Measurements from ENCODE around the gene KICS2. TPM values are rescaled to one million over a fixed set of nuclear protein-coding genes. Genes with fewer than 3 reads are reported as not detected.
"Not testable (repeated sequence)": the region's sequence is repeated elsewhere in the genome, so short reads cannot be mapped to it uniquely, and the experiment has no call there.

The KICS2 gene
- total RNA-seq, 1 experiment from 2014 or later = 23.0 TPM

DNA sequence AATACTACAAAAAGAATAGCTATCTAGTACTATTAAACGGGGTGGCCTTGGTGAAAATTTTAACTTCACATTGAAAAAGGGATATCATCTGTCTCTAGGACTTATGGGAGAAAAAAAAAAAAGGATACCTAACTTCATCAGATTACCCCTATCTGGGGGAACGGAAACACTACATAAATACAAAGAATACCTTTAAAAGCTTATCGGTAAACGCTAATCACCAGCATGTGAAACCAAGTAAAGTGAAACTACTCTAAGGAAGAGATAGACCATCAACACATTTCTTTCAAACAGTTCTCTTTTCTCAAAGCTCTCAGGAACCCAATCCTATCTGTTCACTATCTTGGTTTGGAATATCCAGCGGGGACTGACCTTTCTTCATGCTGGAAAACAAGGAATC, 3.5 kb downstream of the KICS2 start:
- no peak for DNase-seq (ENCODE audit: extremely low read depth, low read depth)

- DNase-seq (ENCODE audit: extremely low read depth, low read depth) = not testable (repeated sequence)
These were observed 4.5 kb downstream of the KICS2 start for GRCh38 chr12:64217643-64218042.

GRCh38 chr12:64216239-64216638, 5.9 kb downstream of the KICS2 start:
- DNase-seq (ENCODE audit: extremely low read depth, low read depth) = no peak

GRCh38 chr12:64212119-64212746, 9.9 kb downstream of the KICS2 start:
- DNase-seq (ENCODE audit: extremely low read depth, low read depth) = no peak

DNA sequence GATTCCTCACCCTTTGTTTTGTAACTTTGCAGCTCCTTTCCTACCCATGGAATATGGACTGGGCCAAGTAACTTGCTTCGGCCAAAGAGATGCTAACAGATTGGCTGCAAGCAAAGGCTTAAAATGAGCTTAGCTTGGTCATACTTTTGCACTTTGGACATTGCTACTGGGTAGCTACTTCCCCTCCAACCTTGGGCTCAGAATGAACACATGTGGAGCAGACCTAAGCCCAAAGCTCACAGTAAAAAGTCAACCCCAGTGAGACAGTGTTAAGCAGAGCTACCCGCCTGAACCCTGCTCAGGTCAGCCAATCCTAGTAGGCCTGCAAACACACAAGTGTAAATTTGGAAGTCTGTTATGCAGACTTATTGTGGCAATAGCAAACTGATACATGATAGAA, 14.6 kb downstream of the KICS2 start:
- no peak for DNase-seq (ENCODE audit: extremely low read depth, low read depth)

DNA sequence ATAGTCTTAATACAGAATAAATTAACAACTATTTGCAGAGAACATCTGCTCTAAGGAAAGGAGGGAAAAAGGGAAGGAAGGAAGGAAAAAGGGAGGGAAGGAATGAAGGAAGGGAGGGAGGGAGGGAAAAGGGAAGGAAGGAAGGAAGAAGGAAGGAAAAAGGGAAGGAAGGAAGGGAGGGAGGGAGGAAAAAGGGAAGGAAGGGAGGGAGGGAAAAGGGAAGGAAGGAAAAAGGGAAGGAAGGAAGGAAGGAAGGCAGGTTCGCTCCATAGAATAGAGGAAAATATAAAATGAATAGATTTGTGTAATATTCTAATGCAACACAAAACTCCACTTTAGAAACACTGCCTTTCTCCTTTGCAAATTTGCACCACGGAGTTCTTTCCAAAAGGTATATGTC, 16.6 kb downstream of the KICS2 start:
- no peak for DNase-seq (ENCODE audit: extremely low read depth, low read depth)

GRCh38 chr12:64203775-64204174, 18.3 kb downstream of the KICS2 start:
- DNase-seq (ENCODE audit: extremely low read depth, low read depth) = no peak

DNA sequence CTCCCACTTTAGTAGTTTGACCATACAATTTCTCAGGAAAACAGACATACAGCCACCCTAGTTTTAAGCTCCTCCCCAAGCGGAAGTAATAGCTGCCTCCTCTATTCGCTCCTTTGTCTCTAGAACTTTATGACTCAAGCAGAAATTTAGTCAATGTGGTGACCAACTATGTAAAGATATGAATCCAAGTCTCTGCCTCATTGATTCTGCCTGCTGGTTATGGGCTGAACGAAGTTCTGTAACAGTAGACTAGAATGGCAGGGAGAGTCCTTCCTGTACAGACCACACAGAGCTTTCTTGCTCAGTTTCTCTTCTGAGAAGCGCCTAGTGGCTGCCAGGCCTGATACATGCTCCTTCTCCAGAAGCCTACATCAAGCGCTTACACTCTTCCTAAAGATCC, 19.1 kb downstream of the KICS2 start:
- DNase-seq (ENCODE audit: extremely low read depth, low read depth) = no peak

DNA sequence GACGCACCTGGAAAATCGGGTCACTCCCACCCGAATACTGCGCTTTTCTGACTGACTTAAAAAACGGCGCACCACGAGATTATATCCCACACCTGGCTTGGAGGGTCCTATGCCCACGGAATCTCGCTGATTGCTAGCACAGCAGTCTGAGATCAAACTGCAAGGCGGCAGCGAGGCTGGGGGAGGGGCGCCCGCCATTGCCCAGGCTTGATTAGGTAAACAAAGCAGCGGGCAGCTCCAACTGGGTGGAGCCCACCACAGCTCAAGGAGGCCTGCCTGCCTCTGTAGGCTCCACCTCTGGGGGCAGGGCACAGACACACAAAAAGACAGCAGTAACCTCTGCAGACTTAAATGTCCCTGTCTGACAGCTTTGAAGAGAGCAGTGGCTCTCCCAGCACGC, 26.3 kb downstream of the KICS2 start:
- DNase-seq (ENCODE audit: extremely low read depth, low read depth) = not testable (repeated sequence)

DNA sequence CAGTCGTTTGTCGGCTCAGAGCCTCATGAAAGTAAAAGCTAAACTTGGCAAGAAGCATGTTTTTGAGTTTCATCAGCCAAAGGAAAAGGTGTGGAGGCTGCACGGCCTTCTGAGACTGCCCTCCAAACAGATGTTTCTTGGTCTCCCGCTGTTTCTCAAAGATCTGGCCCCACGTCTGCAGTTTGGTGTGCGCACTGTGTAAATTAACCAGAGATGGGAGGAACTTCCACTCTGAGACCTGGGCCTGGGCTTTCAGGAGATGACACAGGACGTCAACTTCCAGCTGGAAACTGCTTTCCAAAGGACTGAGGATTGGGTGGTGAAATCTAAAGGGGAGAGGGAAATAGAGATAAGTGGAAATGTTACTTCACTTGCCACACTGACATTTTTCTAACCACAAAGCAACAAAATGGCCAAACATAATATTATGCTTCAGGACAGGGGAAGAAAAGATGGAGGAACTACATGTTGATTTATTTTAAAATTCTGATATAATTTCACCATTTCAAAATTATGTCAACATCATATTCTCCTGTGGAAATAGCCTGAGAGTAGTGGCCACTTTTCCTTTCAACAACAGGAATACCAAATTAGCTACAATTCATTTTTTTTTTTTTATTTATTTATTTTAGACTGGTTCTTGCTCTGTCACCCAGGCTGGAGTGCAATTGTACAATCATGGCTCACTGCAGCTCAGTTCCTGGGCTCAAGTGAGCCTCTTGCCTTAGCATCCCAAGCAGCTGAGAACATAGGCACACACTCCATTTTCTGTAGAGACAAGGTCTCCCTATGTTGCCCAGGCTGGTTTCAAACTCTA, 27.6 kb downstream of the KICS2 start:
- DNase-seq (ENCODE audit: extremely low read depth, low read depth) = no peak

DNA sequence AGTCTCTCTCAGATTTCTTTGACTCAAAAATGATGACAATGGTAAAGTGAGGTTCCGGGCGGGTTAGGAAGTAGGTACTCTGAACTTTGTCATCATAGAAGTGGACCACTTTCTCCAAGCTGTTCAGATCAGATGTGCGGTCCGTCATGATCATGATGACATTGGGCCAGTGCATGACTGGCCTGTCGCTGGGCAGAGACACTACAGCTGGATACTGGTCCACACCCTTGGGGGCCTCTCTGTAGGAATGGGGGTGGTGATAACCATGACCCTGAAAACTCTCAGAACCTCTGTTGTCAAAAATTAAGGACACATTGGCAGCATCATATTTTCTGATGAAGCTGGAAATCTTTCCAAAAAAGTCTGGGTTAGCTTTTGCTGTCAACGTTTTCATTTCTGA, 28.2 kb downstream of the KICS2 start:
- no peak for DNase-seq (ENCODE audit: extremely low read depth, low read depth)

- no peak for DNase-seq (ENCODE audit: extremely low read depth, low read depth)
These were observed 29.3 kb downstream of the KICS2 start for GRCh38 chr12:64192644-64193444.

- no peak for DNase-seq (ENCODE audit: extremely low read depth, low read depth)
These were observed 32.0 kb downstream of the KICS2 start for GRCh38 chr12:64190140-64190539.

DNA sequence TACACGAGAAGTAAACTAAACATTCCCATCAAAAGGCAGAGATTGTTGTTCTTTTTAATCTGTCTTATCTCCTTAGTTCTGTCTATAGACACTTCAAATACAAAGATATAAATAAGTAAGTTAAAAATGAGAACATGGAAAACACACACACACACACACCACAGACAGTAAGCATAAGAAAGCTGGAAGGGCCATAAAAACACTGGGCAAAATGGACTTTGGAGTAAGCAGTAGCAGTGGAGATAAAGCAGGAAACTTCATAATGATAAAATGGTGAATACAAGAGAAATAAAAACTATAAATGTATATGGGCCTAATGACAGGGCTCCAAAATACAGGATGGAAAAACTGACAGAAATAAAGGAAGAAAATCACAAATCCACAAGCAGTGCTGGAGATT, 32.6 kb downstream of the KICS2 start:
- no peak for DNase-seq (ENCODE audit: extremely low read depth, low read depth)

GRCh38 chr12:64187794-64188193, 34.3 kb downstream of the KICS2 start:
- no peak for DNase-seq (ENCODE audit: extremely low read depth, low read depth)

DNA sequence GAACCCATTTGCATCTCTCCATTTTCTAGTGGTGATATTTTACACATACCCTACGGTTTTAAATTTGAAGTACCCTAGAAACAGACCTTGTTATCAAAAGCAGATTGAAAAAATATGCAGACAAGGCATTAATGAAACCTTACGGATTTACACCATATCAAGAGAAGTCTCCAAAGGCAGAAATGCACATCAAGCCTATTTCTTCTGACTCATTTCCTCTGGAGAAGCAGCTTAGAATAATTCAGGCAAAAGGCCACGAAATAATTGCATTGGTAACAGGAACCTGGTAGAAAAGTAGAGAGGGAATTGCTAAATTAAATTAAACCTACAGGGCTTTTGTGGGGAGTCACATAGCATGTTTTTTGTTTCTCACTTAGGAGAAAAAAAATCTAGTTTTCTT, 34.7 kb downstream of the KICS2 start:
- no peak for DNase-seq (ENCODE audit: extremely low read depth, low read depth)

GRCh38 chr12:64186789-64187188, 35.3 kb downstream of the KICS2 start:
- DNase-seq (ENCODE audit: extremely low read depth, low read depth) = no peak

DNA sequence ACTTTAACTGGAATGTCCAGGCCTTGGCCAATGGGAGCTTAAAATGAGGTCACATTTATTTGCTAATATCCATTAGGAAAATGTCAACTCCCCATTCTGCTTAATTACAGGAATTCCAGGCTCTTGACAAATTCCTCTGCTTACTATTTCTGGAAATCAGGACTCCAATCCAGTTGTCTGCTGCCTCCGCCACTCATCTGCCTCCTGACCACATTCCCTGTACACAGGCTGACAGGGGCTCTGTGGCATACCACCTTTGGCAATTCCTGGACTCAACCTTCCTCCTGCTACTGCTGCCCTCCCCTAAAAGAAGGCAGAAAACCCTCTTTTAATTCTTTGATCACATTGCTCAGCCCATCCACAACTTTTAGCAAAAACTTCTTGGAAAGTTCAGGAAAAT, 37.9 kb downstream of the KICS2 start:
- no peak for DNase-seq (ENCODE audit: extremely low read depth, low read depth)

GRCh38 chr12:64181430-64182291, 40.4 kb downstream of the KICS2 start:
- peak; percentile 87 for DNase-seq (ENCODE audit: extremely low read depth, low read depth)

DNA sequence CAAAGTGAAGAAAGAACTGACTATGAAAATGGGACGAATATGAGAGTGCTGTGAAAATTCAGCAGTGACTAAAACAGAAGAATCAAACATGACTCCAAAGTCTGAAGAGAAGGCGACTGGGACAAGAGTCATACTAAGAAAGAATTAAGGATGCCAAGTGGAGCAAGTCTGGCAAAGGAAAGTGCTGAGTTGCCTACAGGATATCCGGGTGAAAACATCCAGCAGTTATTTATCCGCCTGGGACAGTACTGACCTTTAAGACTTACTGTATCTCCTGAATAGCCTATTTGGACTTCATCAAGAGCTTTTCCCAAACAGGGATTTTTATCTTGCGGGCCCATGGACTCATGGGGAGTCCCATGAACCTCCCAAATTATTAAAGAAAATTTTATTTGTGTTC, 41.1 kb downstream of the KICS2 start:
- peak; percentile 58 for DNase-seq (ENCODE audit: extremely low read depth, low read depth)

GRCh38 chr12:64178122-64178521, 44.0 kb downstream of the KICS2 start:
- no peak for DNase-seq (ENCODE audit: extremely low read depth, low read depth)

All from NCI-H460 (cell line).